IPS-18c (cell line): Measurements from ENCODE around the gene RFT1.
A peak's percentile ranks its signal among the peaks of the same experiment; 100 is the strongest.

Source experiments
- H3K4me3 ChIP-seq: 2 replicates; pipeline ENCODE4 v1.7.0; 2013; ENCODE audit warnings: low read depth, mild to moderate bottlenecking, low read length, moderate library complexity; ENCODE audit not compliant: insufficient read depth
- H3K9me3 ChIP-seq: one replicate; pipeline ENCODE4 v1.6.1; 2013; ENCODE audit warnings: mild to moderate bottlenecking, low read length, moderate library complexity; ENCODE audit not compliant: control insufficient read depth, insufficient read depth

The RFT1 gene

GRCh38 chr3:53140847-53141845 is 10.9 kb upstream of the RFT1 start:
- no peak overlapping the region for H3K4me3 ChIP-seq
- no peaks in the 10 kb centered on the region for H3K9me3 ChIP-seq

GRCh38 chr3:53139906-53140846 is 9.9 kb upstream of the RFT1 start:
- Histone ChIP-seq H3K4me3 (no peak overlapping the region), H3K9me3 (no peaks in the 10 kb centered on the region)

DNA sequence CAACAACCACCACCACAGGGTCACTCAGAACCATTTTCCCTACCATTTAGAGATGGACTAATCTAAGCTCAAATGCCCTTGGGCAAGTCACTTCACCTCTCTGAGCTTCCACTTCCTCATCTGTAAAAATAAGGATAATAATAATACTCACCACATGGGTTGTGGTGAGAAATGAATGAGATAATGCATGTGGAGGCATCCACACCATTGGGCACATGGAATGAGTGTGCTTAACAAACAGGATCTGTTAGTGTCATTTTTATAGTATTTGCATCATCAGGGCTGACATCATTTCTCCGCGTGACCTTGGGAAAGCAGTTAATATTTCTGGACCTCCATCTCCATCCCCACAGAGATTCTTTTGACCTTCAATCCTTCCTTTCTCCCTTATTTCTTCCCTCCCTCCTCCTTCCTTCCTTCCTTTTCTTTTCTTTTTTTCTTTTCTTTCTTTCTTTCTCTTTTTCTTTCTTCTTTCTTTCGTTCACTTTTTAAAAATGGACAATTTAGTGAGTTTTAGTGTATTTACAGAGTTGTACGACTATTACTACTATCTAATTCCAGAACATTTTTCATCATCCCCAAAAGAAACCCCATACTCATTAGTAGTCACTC is 7.7 kb upstream of the RFT1 start:
- H3K4me3 ChIP-seq: no peak overlapping the region
- H3K9me3 ChIP-seq: no peaks in the 10 kb centered on the region

- Histone ChIP-seq H3K4me3 (no peak overlapping the region), H3K9me3 (no peaks in the 10 kb centered on the region)
Observed at GRCh38 chr3:53137221-53137620, 7.0 kb upstream of the RFT1 start.

DNA sequence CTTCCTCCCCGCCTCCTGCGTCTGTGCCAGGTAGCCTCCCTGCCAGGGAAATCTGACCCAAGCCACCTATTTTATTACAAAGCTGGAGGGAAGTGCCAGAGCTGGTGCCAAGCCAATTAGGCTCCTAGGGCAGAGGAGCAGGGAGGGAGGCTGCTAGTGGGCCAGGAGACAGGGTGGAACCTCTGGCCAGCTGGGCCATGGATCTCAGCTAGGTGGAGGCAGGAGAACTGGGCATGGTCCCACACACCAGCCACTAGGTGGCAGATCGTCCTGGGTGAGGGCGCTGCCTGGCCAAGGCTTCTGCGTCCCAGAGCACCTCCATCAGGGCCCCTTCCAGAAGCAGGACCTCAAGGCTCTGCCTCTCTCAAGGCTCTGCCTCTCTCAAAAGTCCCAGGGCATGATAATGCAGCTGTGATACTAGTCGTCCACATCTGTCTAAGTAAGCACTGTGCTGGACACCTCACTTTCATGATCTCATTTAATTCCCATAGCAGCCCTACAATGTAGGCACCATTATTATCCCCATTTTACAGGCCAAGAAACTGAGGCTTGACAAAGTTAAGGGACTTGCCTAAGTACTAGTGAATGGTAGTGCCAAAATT is 4.5 kb upstream of the RFT1 start:
- Histone ChIP-seq H3K4me3 (no peak overlapping the region), H3K9me3 (no peaks in the 10 kb centered on the region)

GRCh38 chr3:53132347-53132746 is 2.1 kb upstream of the RFT1 start:
- H3K9me3 ChIP-seq: no peaks in the 10 kb centered on the region
- no peak overlapping the region for H3K4me3 ChIP-seq

DNA sequence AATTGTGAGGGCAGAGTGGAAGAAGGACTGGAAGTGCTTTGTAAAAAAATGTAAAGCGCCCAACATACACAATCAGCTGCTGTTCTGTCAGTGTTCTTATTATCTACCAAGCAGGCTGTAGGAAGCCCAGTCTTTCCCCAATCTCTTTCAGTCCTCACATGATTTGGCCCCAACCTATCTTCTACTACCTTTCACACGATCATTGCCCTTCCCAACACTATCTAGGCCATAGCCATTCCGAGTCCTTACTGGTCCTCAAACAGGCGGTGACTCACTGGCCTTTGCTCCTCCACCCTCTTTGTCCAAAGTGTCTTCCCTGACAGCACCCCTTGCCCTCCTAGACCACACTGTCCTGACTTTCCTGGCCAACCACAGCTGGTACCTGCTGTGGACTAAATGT is 861 bp upstream of the RFT1 start:
- peak overlapping the region; percentile 94; the same call in 1 of the 2 replicates for H3K4me3 ChIP-seq
- no peaks in the 10 kb centered on the region for H3K9me3 ChIP-seq

DNA sequence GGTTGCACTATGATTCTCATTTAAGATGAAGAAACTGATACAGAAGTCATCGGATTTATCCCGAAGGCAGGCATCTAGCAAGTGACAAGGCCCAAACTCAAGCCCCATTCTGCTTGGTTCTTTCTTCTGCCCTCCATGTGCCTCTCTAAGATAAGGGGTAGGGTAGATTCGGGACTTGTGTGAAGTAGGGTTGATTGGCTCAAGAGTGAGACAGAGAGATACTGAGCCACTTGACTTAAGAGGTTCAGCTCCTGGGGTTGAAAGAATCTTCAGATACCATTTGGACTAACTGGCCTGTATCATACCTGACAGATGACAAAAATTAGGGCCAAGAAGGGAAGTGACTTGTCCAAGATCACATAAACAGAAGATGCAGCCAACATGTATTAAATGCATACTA is 891 bp downstream of the RFT1 start:
- Histone ChIP-seq H3K9me3 (no peaks in the 10 kb centered on the region), H3K4me3 (peak overlapping the region; percentile 94)

- Histone ChIP-seq H3K4me3 (no peak overlapping the region), H3K9me3 (no peaks in the 10 kb centered on the region)
Observed at GRCh38 chr3:53126601-53127000, 3.6 kb downstream of the RFT1 start.

DNA sequence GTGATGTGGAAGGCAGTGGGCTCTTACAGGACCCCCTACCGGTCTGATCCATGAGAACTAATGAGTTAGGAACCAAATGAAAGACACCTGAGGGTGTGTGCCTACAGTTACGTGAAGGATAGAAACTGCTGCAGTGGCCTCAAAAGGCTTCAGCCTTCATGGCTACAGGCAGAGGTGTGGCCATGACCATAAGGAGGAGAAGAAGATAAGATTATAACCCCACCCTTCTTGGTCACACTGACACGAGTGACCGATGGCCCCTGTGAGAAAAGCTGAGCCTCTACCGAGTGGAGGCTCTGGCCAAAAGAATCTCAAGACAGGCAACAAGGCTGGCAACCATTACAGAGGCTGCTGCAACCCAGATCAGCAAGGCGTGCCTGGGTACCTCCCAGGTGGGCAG is 6.3 kb downstream of the RFT1 start:
- Histone ChIP-seq H3K9me3 (no peaks in the 10 kb centered on the region), H3K4me3 (no peak overlapping the region)

DNA sequence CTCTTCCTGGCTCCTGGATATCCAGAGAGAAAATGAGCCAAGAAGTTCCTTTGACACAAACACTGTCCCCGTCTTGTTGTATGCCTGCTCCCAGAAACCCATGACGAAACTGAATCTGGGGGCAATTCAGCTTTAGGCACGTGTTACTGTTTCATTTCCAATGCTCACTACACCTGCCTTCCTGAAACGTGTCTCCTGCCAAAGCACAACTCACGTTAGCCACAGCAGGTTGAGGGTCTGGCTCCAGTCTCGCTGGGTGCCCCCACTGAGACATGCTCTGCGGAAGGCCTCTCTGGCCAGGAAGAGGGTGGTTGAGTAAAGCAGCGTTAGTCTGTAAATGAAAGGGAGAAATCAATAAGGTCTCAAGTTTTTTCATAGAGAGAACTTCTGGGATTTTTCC is 6.7 kb downstream of the RFT1 start:
- Histone ChIP-seq H3K4me3 (no peak overlapping the region), H3K9me3 (no peaks in the 10 kb centered on the region)

DNA sequence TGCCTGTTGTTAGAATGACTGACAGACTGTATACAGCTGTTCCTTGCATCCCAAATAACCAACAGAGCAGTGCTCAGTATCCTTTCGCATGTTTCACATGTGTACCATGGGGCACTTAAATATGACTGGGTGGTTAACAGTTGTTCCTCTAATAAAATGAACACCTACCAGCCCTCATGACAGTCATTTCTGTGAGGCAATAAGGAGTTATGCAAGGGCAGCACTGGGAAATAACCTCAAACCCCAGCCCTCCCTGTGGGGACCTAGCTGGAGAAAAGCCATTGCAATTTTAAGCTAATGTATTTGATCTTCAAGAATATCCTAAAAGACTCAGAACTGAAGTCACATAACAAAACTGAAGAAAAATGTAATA is 7.3 kb downstream of the RFT1 start:
- Histone ChIP-seq H3K4me3 (no peak overlapping the region), H3K9me3 (no peaks in the 10 kb centered on the region)

- H3K4me3 ChIP-seq: no peak overlapping the region
- no peaks in the 10 kb centered on the region for H3K9me3 ChIP-seq
Observed at GRCh38 chr3:53122255-53122932, 7.8 kb downstream of the RFT1 start.

GRCh38 chr3:53120336-53120735 is 9.9 kb downstream of the RFT1 start:
- Histone ChIP-seq H3K9me3 (no peaks in the 10 kb centered on the region), H3K4me3 (no peak overlapping the region)

DNA sequence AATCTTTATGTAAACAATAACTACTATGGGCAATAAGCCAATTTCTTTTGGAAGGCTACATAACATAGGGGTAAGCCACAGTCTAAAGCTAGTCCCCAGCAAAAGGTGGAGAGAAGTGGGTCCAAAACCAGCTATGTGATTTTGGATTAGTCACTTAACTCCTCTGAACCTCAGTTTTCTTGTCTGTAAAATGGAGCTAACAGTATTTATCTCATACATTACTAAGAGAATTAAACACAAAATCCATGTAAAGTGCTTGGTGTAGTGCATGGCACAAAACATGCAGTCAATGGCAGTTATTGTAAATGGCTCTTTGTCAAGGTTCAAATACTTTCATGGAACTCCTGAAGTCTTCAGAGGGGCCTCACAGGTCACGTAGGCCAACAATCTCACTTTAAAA is 13.3 kb downstream of the RFT1 start:
- H3K4me3 ChIP-seq: no peak overlapping the region

GRCh38 chr3:53114412-53115074 is 15.7 kb downstream of the RFT1 start:
- Histone ChIP-seq H3K4me3 (no peak overlapping the region), H3K9me3 (no peaks in the 10 kb centered on the region)

More for the DNA sequence above, 13.3 kb downstream of the RFT1 start:
- no peaks in the 10 kb centered on the region for H3K9me3 ChIP-seq
